Measurements from ENCODE around the gene LCN12. TPM values are rescaled to one million over a fixed set of nuclear protein-coding genes. Genes with fewer than 3 reads are reported as not detected.
A peak's percentile ranks its signal among the peaks of the same experiment; 100 is the strongest.

LCN12 gene
- total and polyA plus RNA-seq, 12 donors, result 0.74 to 17.9 (median 6.8) TPM

GRCh38 chr9:136920734-136921231 lies 31.3 kb upstream of the LCN12 start:
- no peak for TF ChIP-seq CTCF (IDR thresholded peaks at IDR 0.05)
- ATAC-seq (no peak), DNase-seq (no peak)
- peak overlapping the region in 9 of 10 donors; percentile 14 to 87 (median 65) for H3K27ac ChIP-seq
- H3K36me3 ChIP-seq, result peaks cover 0 to 84% (median 28%) of the 10 kb centered on the region in 9 donors
- intact Hi-C loops (cut with DNase I), result loop anchor here in 2 of 10 donors (5.0 to 10.0 kb wide), 2 partner anchors 33 to 56 kb away; partner anchors contain the start of genes EDF1 (in 1 of the 2) and TRAF2 (in 1 of the 2)
- 98% methylated on average over 14 of the region's 14 CpGs for WGBS, 2 donors
- no peaks in the 10 kb centered on the region for H3K27me3 ChIP-seq
- H3K4me1 ChIP-seq, result peaks cover 14 to 48% (median 37%) of the 10 kb centered on the region in 9 donors
- no peaks in the 10 kb centered on the region for H3K9me3 ChIP-seq
- no peak overlapping the region for H3K4me3 ChIP-seq

- WGBS, 2 donors, result 55 to 64% methylated on average over 11 of the region's 11 CpGs
Observed at GRCh38 chr9:136921307-136921706, 30.8 kb upstream of the LCN12 start.

DNA sequence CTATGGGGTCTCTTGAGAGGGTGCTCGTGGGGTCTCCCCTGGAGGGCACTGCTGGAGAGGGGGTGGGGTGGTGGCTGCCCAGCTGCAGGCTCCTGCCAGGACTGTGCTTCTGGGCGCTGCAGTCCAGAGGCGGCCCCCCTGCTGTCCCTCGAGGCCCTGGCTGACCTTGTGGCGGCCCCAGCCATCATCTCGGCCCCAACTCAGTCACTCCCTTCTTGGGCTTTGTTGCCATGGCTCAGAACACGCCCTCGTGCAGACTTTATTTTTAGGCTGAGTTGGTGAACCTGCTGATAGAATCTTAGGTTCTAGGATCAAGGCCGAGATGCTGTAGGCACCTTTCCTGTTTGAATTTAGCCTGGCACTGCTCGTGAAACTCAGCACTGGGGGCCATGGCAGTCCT lies 30.4 kb upstream of the LCN12 start:
- peak; percentile 39 to 83 (median 78) for ATAC-seq
- peak overlapping the region; percentile 46 to 87 (median 64) for H3K27ac ChIP-seq
- WGBS, 2 donors, result 41 to 44% methylated on average over 10 of the region's 10 CpGs

More at GRCh38 chr9:136921307-136921706, 30.8 kb upstream of the LCN12 start:
- intact Hi-C loops (cut with DNase I), result loop anchor here in 2 of 10 donors (5.0 to 10.0 kb wide), 2 partner anchors 34 to 57 kb away; partner anchors contain the start of genes EDF1 (in 1 of the 2) and TRAF2 (in 1 of the 2)
- Histone ChIP-seq H3K27me3 (no peaks in the 10 kb centered on the region), H3K4me1 (peaks cover 18 to 53% (median 42%) of the 10 kb centered on the region in 9 donors), H3K4me3 (no peak overlapping the region), H3K27ac (peak overlapping the region in 9 of 10 donors; percentile 14 to 87 (median 65)), H3K9me3 (no peaks in the 10 kb centered on the region), H3K36me3 (peaks cover 0 to 84% (median 27%) of the 10 kb centered on the region in 9 donors)
- TF ChIP-seq CTCF (IDR thresholded peaks at IDR 0.05), result no peak
- ATAC-seq (peak; percentile 13 to 67 (median 42)), DNase-seq (no peak)

More for the DNA sequence above, 30.4 kb upstream of the LCN12 start:
- peak; percentile 51 to 54 for DNase-seq
- Histone ChIP-seq H3K4me3 (no peak overlapping the region), H3K4me1 (peaks cover 20 to 55% (median 45%) of the 10 kb centered on the region in 9 donors), H3K36me3 (peaks cover 0 to 84% (median 24%) of the 10 kb centered on the region in 9 donors), H3K27me3 (no peaks in the 10 kb centered on the region), H3K9me3 (no peaks in the 10 kb centered on the region)
- TF ChIP-seq CTCF (IDR thresholded peaks at IDR 0.05), result no peak
- intact Hi-C loops (cut with DNase I), result loop anchor here in 2 of 10 donors (5.0 to 10.0 kb wide), 2 partner anchors 34 to 57 kb away; partner anchors contain the start of genes EDF1 (in 1 of the 2) and TRAF2 (in 1 of the 2)

Data from heart right ventricle (tissue), 16 donors.